CD4-positive, alpha-beta T cell treated with Interferon alpha-2 for 1 hour (primary cell): ENCODE data around the gene CD300A.

Experiments used
- DNase-seq, 2 donors: peaks; one replicate each; pipeline ENCODE4 v3.0.0-alpha.2; 2020 to 2022

The CD300A gene

GRCh38 chr17:74466111-74466827, at the start of gene CD300A:
Gene CD300A (plus strand): TSS chr17:74466634. CDS start chr17:74466704, 70 bp downstream.
- DNase-seq, result peak; percentile 30 to 44

DNA sequence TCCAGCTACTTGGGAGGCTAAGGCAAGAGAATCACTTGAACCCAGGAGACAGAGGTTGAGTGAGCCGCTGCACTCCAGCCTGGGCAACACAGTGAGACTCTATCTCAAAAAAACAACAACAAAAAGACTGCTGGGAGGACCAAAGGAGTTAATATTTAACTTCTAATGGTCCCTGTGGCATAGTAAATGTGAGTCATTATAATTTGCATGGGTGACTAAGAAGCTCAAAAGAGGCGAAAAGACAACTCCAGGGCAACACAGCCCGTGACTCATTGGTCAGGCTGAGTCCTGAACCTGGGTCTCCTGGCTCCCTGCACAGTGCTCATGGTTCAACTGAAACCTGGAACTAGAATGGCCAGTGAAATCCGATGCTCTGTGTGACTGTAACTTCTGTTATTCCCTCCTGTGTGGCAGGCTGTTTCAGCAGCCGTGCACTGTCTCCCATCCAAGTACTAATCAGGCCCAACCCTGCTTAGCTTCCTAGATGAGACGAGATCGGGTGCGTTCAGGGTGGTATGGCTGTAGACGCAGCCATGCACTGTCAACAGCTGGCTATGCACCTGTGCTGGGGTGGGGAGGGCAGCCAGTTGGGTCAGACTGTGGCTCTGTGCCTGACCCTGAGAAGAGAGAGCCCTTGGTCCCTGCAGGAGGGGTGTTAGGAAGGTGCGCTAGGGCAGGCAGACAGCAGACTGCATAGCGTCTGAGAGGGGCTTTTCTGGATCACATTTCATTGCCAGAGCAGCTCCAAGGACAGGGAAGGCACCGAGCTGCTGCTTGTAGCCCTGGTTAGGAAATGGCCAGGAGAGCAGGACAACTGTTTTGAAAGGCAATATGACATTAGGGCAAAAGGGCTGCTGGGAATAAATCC, 49.0 kb upstream of the CD300A start:
- DNase-seq, result no peak

- no peak for DNase-seq
These were observed 46.5 kb upstream of the CD300A start for GRCh38 chr17:74419928-74420411.

DNA sequence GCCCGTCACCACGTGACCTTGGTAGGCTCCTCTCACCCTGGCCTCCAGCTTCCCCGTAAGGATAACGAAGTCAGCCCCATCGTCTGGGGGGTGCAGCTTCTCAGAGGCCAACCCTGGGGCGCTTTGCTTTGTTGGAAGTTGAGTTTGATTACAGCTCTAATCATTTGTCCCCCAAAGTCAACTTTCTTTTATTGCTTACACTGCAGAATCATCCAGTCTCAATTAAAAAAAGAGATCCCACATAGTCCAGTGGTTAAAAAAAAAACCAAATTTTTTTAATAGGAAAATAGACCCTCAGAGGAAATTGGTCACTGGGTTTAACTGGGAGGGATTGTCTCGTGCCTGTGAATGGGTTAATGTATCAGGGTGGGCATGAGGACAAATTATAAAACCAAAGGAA, 42.3 kb upstream of the CD300A start:
- DNase-seq, result no peak

GRCh38 chr17:74424657-74425056, 41.8 kb upstream of the CD300A start:
- no peak for DNase-seq

- no peak for DNase-seq
These were observed 39.8 kb upstream of the CD300A start for GRCh38 chr17:74426551-74427047.

DNA sequence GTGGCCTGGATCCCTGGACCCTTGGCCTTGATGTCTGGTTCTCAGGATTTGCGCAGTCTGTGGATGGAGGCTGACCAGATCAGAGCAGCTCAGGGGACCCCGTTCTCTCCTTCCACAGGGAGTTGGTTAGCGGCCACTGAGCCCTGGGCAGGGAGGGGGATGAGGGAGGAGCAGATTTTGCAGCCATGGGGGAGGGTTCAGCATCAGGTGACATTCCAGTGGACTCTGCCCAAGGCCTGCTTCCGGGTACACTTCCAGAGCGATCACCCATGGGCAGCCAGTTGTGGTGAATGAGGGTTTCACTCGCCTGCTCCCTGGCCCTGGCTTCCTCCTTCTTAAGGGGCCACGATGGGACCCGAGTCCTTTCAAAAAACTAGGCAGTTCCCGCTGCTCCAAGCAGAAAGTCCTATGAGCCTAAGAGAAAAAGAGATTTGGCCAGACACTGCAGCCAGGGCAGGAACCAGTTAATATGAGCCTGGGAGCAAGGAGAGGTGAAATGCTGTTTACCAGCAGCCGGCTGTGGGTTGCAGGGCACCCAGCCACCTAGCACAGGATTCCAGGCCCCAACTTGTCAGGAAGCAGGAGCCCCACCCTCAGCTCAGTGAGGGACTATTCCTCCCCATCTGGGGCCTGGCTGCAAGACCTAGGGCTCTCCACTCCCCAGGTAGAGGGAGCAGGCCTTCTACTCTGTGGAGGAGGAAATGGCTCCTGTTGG, 39.2 kb upstream of the CD300A start:
- no peak for DNase-seq

- DNase-seq, result no peak
These were observed 38.7 kb upstream of the CD300A start for GRCh38 chr17:74427763-74428153.

DNA sequence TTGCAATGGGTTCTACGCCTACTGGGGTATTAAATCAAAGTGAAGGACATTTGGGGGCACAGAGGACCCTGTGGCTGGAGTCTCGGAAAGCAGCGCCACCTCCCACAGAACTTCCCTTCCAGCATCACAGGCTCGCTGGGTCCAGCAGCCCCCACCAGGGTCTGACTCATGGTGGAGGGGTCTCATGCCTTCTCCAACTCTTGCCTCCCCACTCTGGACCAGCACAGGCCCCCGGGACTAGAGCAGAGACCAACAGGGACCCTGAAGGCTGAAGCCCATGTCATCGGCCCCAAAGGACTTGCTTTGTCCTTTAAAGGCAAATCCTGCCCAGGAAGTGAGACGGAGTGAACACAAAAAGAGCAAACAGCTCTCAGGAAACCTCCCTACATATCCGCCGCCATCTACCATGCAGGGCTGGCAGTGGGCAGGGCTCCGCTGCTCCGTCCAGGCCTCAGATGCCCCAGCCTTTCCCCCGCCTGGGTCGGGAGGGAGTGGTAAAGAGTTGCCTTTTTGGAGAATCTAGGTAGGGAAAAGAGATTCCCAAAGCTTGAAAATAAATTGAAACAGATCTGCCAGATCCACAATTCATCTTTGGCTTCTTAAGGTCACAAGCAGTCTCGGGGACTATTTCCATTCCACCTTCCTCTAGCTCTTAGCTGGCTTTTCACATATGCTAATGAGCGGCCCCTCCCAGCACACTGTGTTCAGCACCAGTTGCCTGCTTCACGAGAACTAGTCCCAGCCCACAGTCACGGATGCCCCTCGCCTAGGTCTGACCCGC, 36.6 kb upstream of the CD300A start:
- DNase-seq, result no peak

DNA sequence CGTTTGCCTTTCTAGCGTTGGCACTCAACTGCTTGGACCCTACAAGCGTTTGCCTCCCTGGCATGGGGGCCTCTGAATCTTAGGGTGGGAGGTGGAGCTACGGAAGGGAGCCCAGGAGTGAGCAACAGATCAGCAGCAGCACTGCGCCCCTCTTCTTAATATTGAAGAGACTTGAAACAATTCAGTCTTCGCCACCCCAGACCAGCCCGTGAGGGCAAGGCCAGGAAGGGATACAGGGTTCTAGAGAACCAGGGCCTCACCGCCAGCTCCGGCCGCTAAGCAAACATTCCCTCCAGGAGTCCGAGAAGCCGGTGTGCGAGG, 36.1 kb upstream of the CD300A start:
- DNase-seq, result no peak

GRCh38 chr17:74430706-74431567, 35.5 kb upstream of the CD300A start:
- no peak for DNase-seq

DNA sequence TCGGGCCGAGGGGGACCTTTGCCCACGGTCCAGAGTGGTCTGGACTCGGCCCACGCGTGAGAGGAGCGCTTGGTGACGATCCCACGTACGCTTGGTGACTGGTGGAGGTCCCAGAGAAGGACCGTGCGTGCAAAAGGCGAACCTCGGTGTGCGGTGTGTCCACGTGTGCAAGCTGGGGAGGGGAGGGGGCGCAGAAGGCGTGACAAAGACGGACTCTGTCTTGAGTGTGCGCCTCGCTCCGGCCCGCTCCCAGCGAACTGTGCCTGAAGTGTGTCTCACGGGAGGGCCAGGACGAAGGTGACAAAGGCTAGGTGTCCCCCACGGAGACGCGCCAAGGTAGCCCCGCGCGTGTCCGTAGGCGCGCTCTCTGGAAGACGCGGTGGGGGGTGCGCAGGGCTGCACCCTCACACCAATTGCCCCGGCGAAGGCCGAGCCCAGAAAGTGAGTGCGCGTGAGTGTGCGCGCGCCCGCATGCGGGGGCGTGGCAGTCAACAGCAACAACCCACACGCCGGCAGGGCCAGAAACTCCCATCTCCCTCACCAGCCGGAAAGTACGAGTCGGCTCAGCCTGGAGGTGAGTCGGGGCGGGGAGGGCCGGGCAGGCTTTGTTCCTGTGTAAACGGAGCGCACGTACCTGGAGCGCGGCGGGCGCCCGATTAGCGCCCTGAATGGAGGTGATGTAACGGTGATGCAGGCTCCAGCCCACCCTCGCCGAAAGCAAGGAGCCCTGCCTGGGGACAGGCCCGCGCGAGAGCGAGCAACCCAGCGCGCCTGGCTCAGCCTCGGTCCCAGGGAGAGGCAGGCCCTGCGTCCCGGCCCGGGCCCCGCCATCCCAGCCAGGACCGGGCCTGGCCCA, 34.6 kb upstream of the CD300A start, which contains the start of gene GPRC5C:
GPRC5C (plus strand) TSS at position 521 of the 856 bp plus-strand sequence. CDS start 7,689 bp downstream, outside the sequence.
- DNase-seq, result peak; percentile 14 to 49

DNA sequence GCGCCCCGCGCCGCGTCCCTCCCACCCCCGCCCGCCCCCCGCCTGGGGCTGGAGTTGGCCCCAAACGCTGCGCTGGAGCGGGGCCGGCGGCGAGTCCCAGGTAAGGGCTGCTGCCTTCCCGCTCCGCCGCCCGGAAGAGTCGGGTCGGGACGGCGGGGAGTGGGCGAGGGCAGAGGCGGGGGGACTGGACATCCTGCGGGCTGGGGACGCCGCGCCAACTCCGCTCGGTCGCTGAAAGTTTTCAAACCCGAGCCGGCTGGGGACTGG, 34.1 kb upstream of the CD300A start:
- DNase-seq, result no peak

- DNase-seq, result no peak
These were observed 33.6 kb upstream of the CD300A start for GRCh38 chr17:74432766-74433391.

- DNase-seq, result no peak
These were observed 32.9 kb upstream of the CD300A start for GRCh38 chr17:74433421-74434121.

- no peak for DNase-seq
These were observed 30.6 kb upstream of the CD300A start for GRCh38 chr17:74435775-74436359.

GRCh38 chr17:74437702-74438101, 28.7 kb upstream of the CD300A start:
- DNase-seq, result peak in 1 of 2 donors; percentile 32

GRCh38 chr17:74439691-74440567, 26.5 kb upstream of the CD300A start:
- DNase-seq, result no peak
